Uterus (tissue), 4 donors: ENCODE results near the gene PCGF1. TPM values are rescaled to one million over a fixed set of nuclear protein-coding genes. Genes with fewer than 3 reads are reported as not detected.
A peak's percentile ranks its signal among the peaks of the same experiment; 100 is the strongest.

Experiments used
- DNase-seq, 2 donors: peaks; one replicate each; pipeline ENCODE4 v3.0.0-alpha.2; 2019 to 2020
- H3K27ac ChIP-seq, 2 donors: fragments of 200-600 bp; sonication (generic); 1 replicate in 1 of 2; 2 replicates in 1 of 2; pipeline ENCODE4 v1.5.1; 2016 to 2018
- H3K27me3 ChIP-seq, 2 donors: fragments of 200-600 bp; sonication (generic); one replicate each; pipeline ENCODE4 v1.5.1; 2018 to 2019; ENCODE audit warnings: control low read depth in 1 of 2
- H3K36me3 ChIP-seq, 2 donors: fragments of 200-600 bp; sonication (generic); one replicate each; pipeline ENCODE4 v1.5.1; 2019; ENCODE audit warnings: control low read depth in 1 of 2
- H3K4me1 ChIP-seq, 2 donors: fragments of 200-600 bp; sonication (generic); one replicate each; pipeline ENCODE4 v1.5.1; 2018 to 2019; ENCODE audit warnings: control low read depth in 1 of 2
- H3K4me3 ChIP-seq, 2 donors: fragments of 200-600 bp; sonication (generic); 1 replicate in 1 of 2; 2 replicates in 1 of 2; pipeline ENCODE4 v1.5.1; 2018 to 2019; ENCODE audit warnings: mild to moderate bottlenecking in 1 of 2
- H3K9me3 ChIP-seq, 2 donors: fragments of 200-600 bp; sonication (generic); one replicate each; pipeline ENCODE4 v1.5.1; 2019; ENCODE audit warnings: control low read depth in 1 of 2
- CTCF ChIP-seq, 4 experiments: fragments of 200-600 bp in 2 of 4; fragments of 450-650 bp in 2 of 4; sonication (generic) in 2 of 4; IDR thresholded peaks; one replicate each; pipeline ENCODE4 v1.5.1; 2016 to 2019; ENCODE audit warnings: antibody characterized with exemption in 4 of 4, mild to moderate bottlenecking in 2 of 4, moderate library complexity in 1 of 4
- POLR2A ChIP-seq, 2 donors: fragments of 450-650 bp; IDR thresholded peaks; one replicate each; pipeline ENCODE4 v1.6.1; 2016; ENCODE audit warnings: antibody characterized with exemption in 2 of 2, mild to moderate bottlenecking in 1 of 2, moderate library complexity in 1 of 2
- intact Hi-C: fragments of 100-400 bp; cut with DNase I; formaldehyde crosslinking; loops from one replicate; pipeline ENCODE4 v1.15.1; 2023; ENCODE audit warnings: low total_unique reads
- total RNA-seq, 4 donors: library from RNA; depleted of rRNA in 3 of 4; stranded (reverse); fragments of >200 nt in 3 of 4; gene quantifications; one replicate each; pipeline versions ENCODE4 v1.1.0 to v1.2.4, GENCODE V29; 2014 to 2023
- donor health status: DM: yes; HTN: yes; CAD: no.

PCGF1 gene
- total RNA-seq, 4 donors from 2014 or later: 2.9 to 11.3 (median 9.7) TPM

GRCh38 chr2:74497777-74498499 is 9.6 kb downstream of the PCGF1 start:
- no peak overlapping the region for H3K27ac ChIP-seq

GRCh38 chr2:74496997-74497776 is 10.3 kb downstream of the PCGF1 start:
- no peaks in the 10 kb centered on the region for H3K36me3 ChIP-seq
- H3K4me1 ChIP-seq: peaks cover 0 to 15% of the 10 kb centered on the region in 2 donors
- no peaks in the 10 kb centered on the region for H3K9me3 ChIP-seq
- no peak for TF ChIP-seq CTCF (IDR thresholded peaks at IDR 0.05)
- no peak for TF ChIP-seq POLR2A (IDR thresholded peaks at IDR 0.05)
- DNase-seq: no peak
- no peak overlapping the region for H3K4me3 ChIP-seq
- intact Hi-C loops: no loop called here
- peaks cover 4 to 28% of the 10 kb centered on the region in 2 donors for H3K27me3 ChIP-seq
- no peak overlapping the region for H3K27ac ChIP-seq

More at GRCh38 chr2:74497777-74498499, 9.6 kb downstream of the PCGF1 start:
- TF ChIP-seq POLR2A (IDR thresholded peaks at IDR 0.05) (no peak), CTCF (IDR thresholded peaks at IDR 0.05) (no peak)
- H3K4me1 ChIP-seq: peaks cover 0 to 15% of the 10 kb centered on the region in 2 donors
- intact Hi-C loops: no loop called here
- DNase-seq: no peak
- H3K4me3 ChIP-seq: peak overlapping the region in 1 of 2 donors; percentile 9
- no peaks in the 10 kb centered on the region for H3K36me3 ChIP-seq
- no peaks in the 10 kb centered on the region for H3K9me3 ChIP-seq
- peaks cover 4 to 28% of the 10 kb centered on the region in 2 donors for H3K27me3 ChIP-seq

GRCh38 chr2:74495440-74495839 is 12.1 kb downstream of the PCGF1 start:
- Histone ChIP-seq H3K36me3 (no peaks in the 10 kb centered on the region), H3K27ac (no peak overlapping the region), H3K9me3 (no peaks in the 10 kb centered on the region), H3K27me3 (peaks cover 4 to 25% of the 10 kb centered on the region in 2 donors), H3K4me3 (no peak overlapping the region), H3K4me1 (peaks cover 0 to 15% of the 10 kb centered on the region in 2 donors)
- DNase-seq: no peak
- TF ChIP-seq POLR2A (IDR thresholded peaks at IDR 0.05) (no peak), CTCF (IDR thresholded peaks at IDR 0.05) (no peak)
- intact Hi-C loops: no loop called here

- Histone ChIP-seq H3K36me3 (no peaks in the 10 kb centered on the region), H3K27ac (no peak overlapping the region), H3K4me3 (no peak overlapping the region), H3K4me1 (peaks cover 0 to 9% of the 10 kb centered on the region in 2 donors), H3K27me3 (peaks cover 0 to 9% of the 10 kb centered on the region in 2 donors), H3K9me3 (no peaks in the 10 kb centered on the region)
- TF ChIP-seq CTCF (IDR thresholded peaks at IDR 0.05) (no peak), POLR2A (IDR thresholded peaks at IDR 0.05) (no peak)
- DNase-seq: no peak
- intact Hi-C loops: no loop called here
Measured at GRCh38 chr2:74493546-74493945, 13.9 kb downstream of the PCGF1 start.
